Endothelial cell of umbilical vein (primary cell): ENCODE data around the gene KERA. TPM values are rescaled to one million over a fixed set of nuclear protein-coding genes. Genes with fewer than 3 reads are reported as not detected.

Experiments used
- BruUV-seq: library from RNA; stranded (reverse); fragments of 400-500 nt; replicated peaks from 2 replicates; lab custom pipeline; 2021; lab: Mats Ljungman, UMichigan
- CTCF ChIA-PET: fragments of 300-600, 350-600 bp; sonication (Branson Sonifier 250); formaldehyde crosslinking; loops from one replicate; lab custom pipeline; 2021; ENCODE audit warnings: antibody characterized with exemption, inconsistent platforms; lab: Charles Lee
- POLR2A ChIA-PET: fragments of 300-600, 350-600 bp; sonication (Branson Sonifier 250); formaldehyde crosslinking; loops from one replicate; lab custom pipeline; 2021; ENCODE audit warnings: antibody characterized with exemption, inconsistent platforms; lab: Charles Lee
- DNase-seq: peaks from one replicate; pipeline ENCODE4 v3.0.0-alpha.2; 2011; ENCODE audit warnings: low read depth, low spot score
- FAIRE-seq: peaks from 2 replicates; lab custom pipeline; 2011; peaks lifted over from hg19 to GRCh38; lab: Jason Lieb, UNC
- H2AFZ ChIP-seq: 2 replicates; pipeline ENCODE4 v1.6.0; 2012; ENCODE audit warnings: low read depth, low read length, control low read depth, inconsistent platforms
- H3K27ac ChIP-seq: 2 replicates; pipeline ENCODE4 v1.5.1; 2011; ENCODE audit warnings: low read depth, mild to moderate bottlenecking, control low read depth, low read length, moderate library complexity; ENCODE audit not compliant: insufficient read depth
- H3K27me3 ChIP-seq, 2 experiments: 2 replicates each; pipeline versions ENCODE4 v1.6.0 to v1.6.1; 2011; ENCODE audit warnings: low read length in 2 of 2, mixed read lengths in 1 of 2; ENCODE audit not compliant: control insufficient read depth in 2 of 2, insufficient read depth in 2 of 2
- H3K36me3 ChIP-seq, 2 experiments: 2 replicates in 1 of 2; 3 replicates in 1 of 2; pipeline ENCODE4 v1.5.1; 2011; ENCODE audit warnings: low read length in 2 of 2, mild to moderate bottlenecking in 1 of 2, moderate library complexity in 1 of 2; ENCODE audit not compliant: control insufficient read depth in 2 of 2, insufficient read depth in 2 of 2; ENCODE audit errors: extremely low read depth in 1 of 2
- H3K4me1 ChIP-seq: 3 replicates; pipeline ENCODE4 v1.5.1; 2011; ENCODE audit warnings: mild to moderate bottlenecking, low read length; ENCODE audit not compliant: control insufficient read depth, insufficient read depth; ENCODE audit errors: extremely low read depth
- H3K4me2 ChIP-seq: 2 replicates; pipeline ENCODE4 v1.6.1; 2011; ENCODE audit warnings: low read length, control low read depth, mixed read lengths; ENCODE audit not compliant: insufficient read depth
- H3K4me3 ChIP-seq, 3 experiments: fragments of 200-600 bp in 1 of 3; sonication (generic), shearing (Covaris generic) in 1 of 3; replicated peaks in 1 of 3; 2 replicates each; pipeline ENCODE4 v1.5.1; 2011 to 2016; ENCODE audit warnings: control low read depth in 3 of 3, low read length in 3 of 3, mild to moderate bottlenecking in 2 of 3, inconsistent platforms in 1 of 3, low read depth in 1 of 3, moderate library complexity in 1 of 3; ENCODE audit not compliant: insufficient read depth in 1 of 3
- H3K79me2 ChIP-seq: 2 replicates; pipeline ENCODE4 v1.6.0; 2012; ENCODE audit warnings: low read length, inconsistent platforms; ENCODE audit not compliant: control insufficient read depth, insufficient read depth
- H3K9ac ChIP-seq: replicated peaks from 2 replicates; pipeline ENCODE3; 2011; ENCODE audit warnings: low read length, control low read depth; ENCODE audit not compliant: insufficient read depth; ENCODE audit errors: extremely low read depth
- H3K9me1 ChIP-seq: replicated peaks from 3 replicates; pipeline ENCODE4 v1.6.0; 2011; ENCODE audit warnings: mild to moderate bottlenecking, low read length; ENCODE audit not compliant: control insufficient read depth, insufficient read depth; ENCODE audit errors: extremely low read depth
- H3K9me3 ChIP-seq: replicated peaks from 2 replicates; pipeline ENCODE4 v1.5.1; 2012; ENCODE audit warnings: low read length, inconsistent platforms; ENCODE audit not compliant: control insufficient read depth, insufficient read depth
- H4K20me1 ChIP-seq: replicated peaks from 2 replicates; pipeline ENCODE3; 2011; ENCODE audit warnings: mild to moderate bottlenecking, low read length; ENCODE audit not compliant: control insufficient read depth, insufficient read depth; ENCODE audit errors: extremely low read depth
- CTCF ChIP-seq, 2 donors: IDR thresholded peaks; 1 replicate in 1 of 2; 2 replicates in 1 of 2; pipeline ENCODE4 v1.5.1; 2011; ENCODE audit warnings: low read length in 2 of 2, mild to moderate bottlenecking in 2 of 2, moderate library complexity in 2 of 2, control low read depth in 1 of 2, inconsistent platforms in 1 of 2, low read depth in 1 of 2; ENCODE audit not compliant: insufficient read depth in 1 of 2; ENCODE audit errors: extremely low read depth in 1 of 2
- EZH2 ChIP-seq: IDR thresholded peaks from 2 replicates; pipeline ENCODE4 v1.6.1; 2012; ENCODE audit warnings: borderline replicate concordance, low read depth, mild to moderate bottlenecking, moderate library complexity, low read length, inconsistent platforms; ENCODE audit not compliant: severe bottlenecking
- FOS ChIP-seq: IDR thresholded peaks from 2 replicates; pipeline ENCODE4 v1.6.1; 2011; ENCODE audit warnings: mild to moderate bottlenecking, low read length, moderate library complexity, borderline replicate concordance; ENCODE audit not compliant: insufficient read depth
- GATA2 ChIP-seq: IDR thresholded peaks from 2 replicates; pipeline ENCODE4 v1.7.0; 2011; ENCODE audit warnings: low read depth, mild to moderate bottlenecking, moderate library complexity, mixed read lengths, low read length; ENCODE audit not compliant: insufficient read length, insufficient read depth
- JUN ChIP-seq: IDR thresholded peaks from 2 replicates; pipeline ENCODE4 v1.6.1; 2011; ENCODE audit warnings: borderline replicate concordance, low read depth; ENCODE audit not compliant: insufficient read length, insufficient read depth
- MAX ChIP-seq: IDR thresholded peaks from 2 replicates; pipeline ENCODE4 v1.6.1; 2011; ENCODE audit not compliant: insufficient read depth, insufficient read length
- MYC ChIP-seq: IDR thresholded peaks from one replicate; pipeline ENCODE4 v1.6.1; 2011; ENCODE audit warnings: mild to moderate bottlenecking, low read depth, low read length
- POLR2A ChIP-seq: IDR thresholded peaks from 2 replicates; pipeline ENCODE4 v1.6.1; 2012; ENCODE audit warnings: low read depth, mild to moderate bottlenecking, control low read depth, low read length
- POLR2AphosphoS5 ChIP-seq: IDR thresholded peaks from 2 replicates; pipeline ENCODE4 v1.6.1; 2012; ENCODE audit warnings: low read depth, mild to moderate bottlenecking, control low read depth, low read length, moderate library complexity; ENCODE audit not compliant: insufficient read depth
- dilution Hi-C: fragments of 300-500 bp; cut with MboI; formaldehyde crosslinking; loops from one replicate; pipeline ENCODE4 v1.15.0; 2019; ENCODE audit warnings: low sequenced_read_pairs; ENCODE audit not compliant: extremely low pct_ligation_motif_present
- intact Hi-C: fragments of 100-400 bp; cut with micrococcal nuclease; formaldehyde crosslinking; loops from one replicate; pipeline ENCODE4 v1.10.0; 2022
- polyA plus RNA-seq, 4 experiments: library from polyadenylated mRNA; depleted of rRNA in 3 of 4; stranded (reverse) in 3 of 4; unstranded in 1 of 4; fragments of >200 nt; gene quantifications; 2 replicates each; pipeline versions ENCODE4 v1.2.1 to v1.2.3, GENCODE V29; 2011 to 2012; ENCODE audit warnings: missing spikeins in 1 of 4
- total RNA-seq: library from RNA; stranded (reverse); gene quantifications from 2 replicates; pipeline ENCODE4 v1.2.3, GENCODE V29; 2021

KERA gene
- total and polyA plus RNA-seq, 2 donors (not counting 3 experiments of a cell fraction or from before 2014, with no cell fraction given) = not detected

GRCh38 chr12:91037276-91037675 is 20.5 kb downstream of the KERA start:
- no TSS peak for BruUV-seq
- no peak overlapping the region for H3K4me2 ChIP-seq

More at GRCh38 chr12:91037276-91037675, 20.5 kb downstream of the KERA start:
- POLR2A ChIA-PET = no interaction called here
- no peak overlapping the region for H3K4me3 ChIP-seq
- no peaks in the 10 kb centered on the region for H3K27me3 ChIP-seq
- H3K9ac ChIP-seq = no peak overlapping the region
- no peak overlapping the region for H2AFZ ChIP-seq
- H3K9me1 ChIP-seq = no peaks in the 10 kb centered on the region
- DNase-seq = no peak
- no peaks in the 10 kb centered on the region for H3K36me3 ChIP-seq
- CTCF ChIA-PET = interaction anchor here (0.6 to 1.6 kb wide), 5 partner anchors 8 to 424 kb away, joined by 4 to 5 read pairs (median 4); no protein-coding TSS in a partner anchor
- H3K79me2 ChIP-seq = no peaks in the 10 kb centered on the region
- no peaks in the 10 kb centered on the region for H4K20me1 ChIP-seq
- TF ChIP-seq FOS (no peak), CTCF (IDR thresholded peaks at IDR 0.05; ENCODE audit: extremely low read depth in 1 of 2, insufficient read depth in 1 of 2, low read depth in 1 of 2, low read length in 2 of 2) (no peak), POLR2A (no peak), EZH2 (no peak), MAX (no peak), POLR2AphosphoS5 (no peak), JUN (no peak), GATA2 (no peak), MYC (no peak)
- FAIRE-seq = no peak
- no peak overlapping the region for H3K27ac ChIP-seq
- dilution Hi-C loops (no loop called here), intact Hi-C loops (no loop called here)
- no peaks in the 10 kb centered on the region for H3K9me3 ChIP-seq
- H3K4me1 ChIP-seq = no peaks in the 10 kb centered on the region
